NCI-H446 (cell line): ENCODE measurements around the gene MEIKIN.
"Not testable (repeated sequence)": the region's sequence is repeated elsewhere in the genome, so short reads cannot be mapped to it uniquely, and the experiment has no call there.

Source experiments
- DNase-seq, 2 experiments: peaks; one replicate each; lab custom pipeline; 2025; lab: John Stamatoyannopoulos, UW

The MEIKIN gene

DNA sequence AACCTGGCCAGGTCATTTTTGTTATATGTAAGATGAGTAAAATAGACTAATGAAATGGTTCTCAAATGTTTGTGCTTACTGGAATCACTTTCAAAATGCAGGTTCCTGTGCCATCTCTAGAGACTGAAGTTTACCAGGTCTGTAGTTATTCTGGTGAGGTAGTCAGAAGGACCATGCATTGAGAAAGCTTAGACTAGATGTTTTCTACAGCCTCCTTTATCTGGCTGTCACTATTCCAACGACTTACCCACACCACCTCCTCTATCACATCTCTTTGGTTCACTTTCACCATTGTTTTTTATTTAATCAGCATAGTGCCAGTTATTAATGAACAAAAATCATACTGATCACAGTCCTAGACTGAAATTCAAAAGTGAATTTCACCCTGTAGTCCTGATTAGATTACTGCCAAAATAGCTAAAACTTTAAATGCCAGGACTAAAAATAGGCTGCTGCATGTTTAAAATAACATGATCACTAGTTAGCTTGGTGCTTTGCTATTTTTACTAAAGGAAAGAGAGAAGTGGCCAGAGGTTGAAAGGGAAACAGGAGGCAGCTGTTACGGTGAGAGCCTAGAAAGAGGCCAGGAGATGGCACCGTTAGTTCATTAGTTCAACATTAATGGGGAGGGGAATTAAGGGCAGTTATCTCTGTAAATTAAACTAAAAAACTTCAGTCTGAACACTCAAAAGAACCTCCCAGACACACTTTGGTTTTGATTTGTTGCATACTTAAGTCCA is 134.8 kb downstream of the MEIKIN start:
- DNase-seq: peak in 1 of 2 experiments; percentile 6

DNA sequence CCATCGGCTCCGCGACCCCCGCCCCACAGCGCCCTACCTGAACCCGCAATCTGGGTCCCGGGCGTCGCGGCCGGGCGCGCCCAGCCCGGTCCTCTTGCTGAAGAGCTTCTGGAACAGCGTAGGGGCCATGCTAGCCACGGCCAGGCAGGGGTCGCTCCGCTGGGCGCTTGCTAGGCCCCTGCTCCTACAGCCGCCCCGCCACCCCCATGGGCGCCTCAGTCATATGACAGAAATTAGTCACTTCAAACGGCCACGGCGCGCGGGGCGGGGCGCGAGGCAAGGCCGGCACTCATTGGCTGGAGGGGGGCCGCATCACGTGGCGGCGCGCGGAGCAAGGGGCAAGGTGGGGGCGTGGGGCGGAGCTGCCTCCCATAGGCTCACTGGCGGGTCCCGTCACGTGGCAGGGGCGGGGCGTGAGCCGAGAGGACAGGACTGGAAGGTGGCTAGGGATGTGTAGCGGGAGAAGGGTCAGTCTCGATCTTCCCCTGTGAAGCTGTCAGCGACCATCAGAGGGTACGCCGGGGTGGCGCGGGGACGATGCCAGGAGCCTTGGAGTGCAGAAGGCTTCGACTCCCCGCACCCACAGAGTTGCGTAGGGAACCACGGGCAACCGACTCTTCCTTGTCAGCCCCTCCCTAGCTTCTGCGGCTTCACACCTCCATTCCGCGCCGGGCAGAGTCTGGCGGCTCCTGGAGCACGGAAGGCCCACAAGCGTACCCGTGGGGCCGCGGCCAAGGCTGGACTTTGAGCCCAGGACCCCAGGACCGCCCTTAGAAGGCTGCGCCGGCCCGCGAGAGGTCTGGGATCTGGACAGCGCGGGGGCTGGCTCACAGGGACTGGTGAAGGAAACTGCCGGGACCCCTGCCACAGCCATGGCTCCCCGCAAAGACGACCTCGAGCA is 148.4 kb downstream of the MEIKIN start, which contains the start of gene FNIP1:
FNIP1 (minus strand) TSS at position 225 of the 901 bp plus-strand sequence; CDS start at position 129, 96 bp downstream.
- peak; percentile 90 to 97 for DNase-seq

- DNase-seq: no peak
Observed at GRCh38 chr5:131795879-131796792, 149.3 kb downstream of the MEIKIN start.

GRCh38 chr5:131795228-131795627 is 150.2 kb downstream of the MEIKIN start:
- DNase-seq: no peak

DNA sequence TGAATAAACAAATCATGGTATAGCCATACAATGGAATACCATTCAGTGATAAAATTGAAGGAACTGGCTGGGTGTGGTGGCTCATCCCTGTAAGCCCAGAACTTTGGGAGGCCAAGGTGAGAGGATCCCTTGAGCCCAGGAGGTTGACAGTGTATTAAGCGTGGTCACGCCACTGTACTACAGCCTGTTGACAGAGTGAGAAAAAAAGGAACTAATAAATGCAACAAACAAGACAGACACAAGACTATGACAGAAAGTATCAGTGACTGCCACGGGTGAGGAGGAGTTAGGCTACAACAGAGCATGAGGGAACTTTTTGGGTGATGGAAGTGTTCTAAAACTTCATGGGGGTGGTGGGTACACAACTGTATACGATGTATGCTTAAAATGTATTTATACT is 150.9 kb downstream of the MEIKIN start:
- no peak for DNase-seq

- DNase-seq: no peak
Observed at GRCh38 chr5:131792896-131793295, 152.6 kb downstream of the MEIKIN start.

GRCh38 chr5:131791866-131792265 is 153.6 kb downstream of the MEIKIN start:
- DNase-seq: no peak

DNA sequence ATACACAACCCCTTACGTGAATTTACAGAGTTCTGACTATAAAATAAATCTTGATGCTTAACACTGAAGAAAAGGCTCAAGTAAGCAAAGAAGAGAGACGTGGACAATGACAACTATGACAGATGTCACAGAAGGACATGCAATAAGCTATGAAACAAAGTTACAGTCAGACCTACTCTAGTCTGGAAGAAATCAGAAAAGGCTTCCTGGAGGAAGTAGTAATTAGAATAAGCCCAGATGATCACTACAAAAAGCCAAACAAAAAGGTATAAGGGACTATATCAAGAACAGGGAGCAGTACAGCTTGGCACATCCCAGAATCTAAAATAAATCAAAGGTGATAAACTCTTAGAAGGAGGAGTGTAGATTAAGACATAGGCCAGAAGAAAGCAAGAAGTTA is 154.9 kb downstream of the MEIKIN start:
- DNase-seq: no peak

GRCh38 chr5:131789765-131790164 is 155.7 kb downstream of the MEIKIN start:
- no peak for DNase-seq

DNA sequence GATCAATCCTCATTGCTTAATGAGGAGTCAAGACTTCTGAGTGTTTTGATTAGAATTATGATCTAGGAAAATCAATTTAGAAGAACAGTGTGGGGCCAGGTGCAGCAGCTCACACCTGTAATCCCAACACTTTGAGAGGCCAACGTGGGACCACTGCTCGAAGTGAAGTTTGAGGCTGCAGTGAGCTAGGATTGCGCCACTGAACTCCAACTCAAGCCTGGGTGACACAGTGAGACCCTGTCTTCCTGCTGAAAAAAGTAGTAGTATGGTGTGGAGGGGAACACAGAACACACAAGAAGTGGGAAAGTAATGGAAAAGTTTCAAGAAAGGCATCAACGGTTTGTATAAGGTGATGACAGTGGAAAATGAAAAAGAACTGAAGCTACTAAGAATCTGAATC is 157.7 kb downstream of the MEIKIN start:
- DNase-seq: no peak

- no peak for DNase-seq
Observed at GRCh38 chr5:131786900-131787692, 158.4 kb downstream of the MEIKIN start.

DNA sequence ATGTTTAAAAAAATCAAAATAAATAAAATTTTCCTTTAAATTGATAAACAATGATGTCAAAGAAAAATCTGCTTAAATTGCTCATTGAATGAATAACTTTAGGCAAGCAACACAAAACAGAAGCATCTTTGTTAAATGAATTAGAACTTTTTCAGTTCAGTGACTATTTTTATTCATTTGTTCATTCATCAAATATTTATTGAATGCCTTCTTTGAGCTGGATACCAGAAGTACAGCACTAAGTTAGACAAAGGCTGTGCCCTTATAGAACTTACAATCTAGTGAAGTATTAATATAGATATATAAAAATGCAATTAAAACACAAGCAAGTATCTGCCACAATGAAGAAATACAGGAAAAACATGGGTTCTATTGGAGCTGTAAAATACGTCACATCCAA is 159.4 kb downstream of the MEIKIN start:
- no peak for DNase-seq

GRCh38 chr5:131783874-131784273 is 161.6 kb downstream of the MEIKIN start:
- DNase-seq: no peak

- DNase-seq: no peak
Observed at GRCh38 chr5:131783357-131783756, 162.1 kb downstream of the MEIKIN start.

- no peak for DNase-seq
Observed at GRCh38 chr5:131782717-131783116, 162.7 kb downstream of the MEIKIN start.

- DNase-seq: not testable (repeated sequence)
Observed at GRCh38 chr5:131778141-131778540, 167.3 kb downstream of the MEIKIN start.

- DNase-seq: no peak
Observed at GRCh38 chr5:131776450-131776849, 169.0 kb downstream of the MEIKIN start.

GRCh38 chr5:131774652-131775367 is 170.7 kb downstream of the MEIKIN start:
- no peak for DNase-seq

- DNase-seq: no peak
Observed at GRCh38 chr5:131773805-131774204, 171.7 kb downstream of the MEIKIN start.

DNA sequence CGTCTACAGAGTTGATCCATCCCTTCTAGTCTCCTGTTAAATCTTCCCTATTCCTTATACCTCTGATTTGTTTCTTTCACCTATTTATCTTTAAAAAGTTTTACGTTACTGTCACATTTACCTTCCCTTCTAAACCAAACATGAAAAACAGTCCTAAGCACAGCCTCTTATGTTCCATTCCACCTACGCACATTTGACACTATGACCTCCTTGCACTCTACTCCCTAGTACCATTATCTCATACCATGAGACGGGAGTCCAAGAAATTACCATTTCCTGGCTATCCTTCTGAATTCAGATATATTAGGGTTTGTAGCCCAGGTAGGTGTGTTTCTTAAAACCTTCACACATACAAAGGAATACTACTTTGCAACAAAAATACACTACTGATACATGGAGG is 173.8 kb downstream of the MEIKIN start:
- no peak for DNase-seq
